ENCODE results near the gene SLC2A2.

- TF ChIP-seq, protein P1, sequence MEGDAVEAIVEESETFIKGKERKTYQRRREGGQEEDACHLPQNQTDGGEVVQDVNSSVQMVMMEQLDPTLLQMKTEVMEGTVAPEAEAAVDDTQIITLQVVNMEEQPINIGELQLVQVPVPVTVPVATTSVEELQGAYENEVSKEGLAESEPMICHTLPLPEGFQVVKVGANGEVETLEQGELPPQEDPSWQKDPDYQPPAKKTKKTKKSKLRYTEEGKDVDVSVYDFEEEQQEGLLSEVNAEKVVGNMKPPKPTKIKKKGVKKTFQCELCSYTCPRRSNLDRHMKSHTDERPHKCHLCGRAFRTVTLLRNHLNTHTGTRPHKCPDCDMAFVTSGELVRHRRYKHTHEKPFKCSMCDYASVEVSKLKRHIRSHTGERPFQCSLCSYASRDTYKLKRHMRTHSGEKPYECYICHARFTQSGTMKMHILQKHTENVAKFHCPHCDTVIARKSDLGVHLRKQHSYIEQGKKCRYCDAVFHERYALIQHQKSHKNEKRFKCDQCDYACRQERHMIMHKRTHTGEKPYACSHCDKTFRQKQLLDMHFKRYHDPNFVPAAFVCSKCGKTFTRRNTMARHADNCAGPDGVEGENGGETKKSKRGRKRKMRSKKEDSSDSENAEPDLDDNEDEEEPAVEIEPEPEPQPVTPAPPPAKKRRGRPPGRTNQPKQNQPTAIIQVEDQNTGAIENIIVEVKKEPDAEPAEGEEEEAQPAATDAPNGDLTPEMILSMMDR (IDR thresholded peaks at IDR 0.05): no peak
- no peak for TF ChIP-seq POLR2A (IDR thresholded peaks at IDR 0.05)
These were observed 33.5 kb upstream of the SLC2A2 start for GRCh38 chr3:171059978-171060377.
